Measurements from ENCODE around the gene ZSCAN26.
"Not testable (repeated sequence)": the region's sequence is repeated elsewhere in the genome, so short reads cannot be mapped to it uniquely, and the experiment has no call there.

The ZSCAN26 gene

GRCh38 chr6:28317866-28318265, 50.9 kb downstream of the ZSCAN26 start:
- not testable (repeated sequence) for H3K36me3 ChIP-seq (ENCODE audit: control insufficient read depth, insufficient read depth, low read length); H3K4me1 ChIP-seq (ENCODE audit: control insufficient read depth, insufficient read depth, low read length); H3K9me3 ChIP-seq (ENCODE audit: control insufficient read depth, insufficient read depth, low read length); H3K27me3 ChIP-seq (ENCODE audit: control insufficient read depth, insufficient read depth, low read length); H3K4me3 ChIP-seq (ENCODE audit: low read length); DNase-seq (ENCODE audit: low read depth, low spot score); H3K27ac ChIP-seq (ENCODE audit: low read length)
- WGBS (ENCODE audit: insufficient coverage, insufficient read length) = no CpG with 5 or more reads among the region's 8 CpGs

DNA sequence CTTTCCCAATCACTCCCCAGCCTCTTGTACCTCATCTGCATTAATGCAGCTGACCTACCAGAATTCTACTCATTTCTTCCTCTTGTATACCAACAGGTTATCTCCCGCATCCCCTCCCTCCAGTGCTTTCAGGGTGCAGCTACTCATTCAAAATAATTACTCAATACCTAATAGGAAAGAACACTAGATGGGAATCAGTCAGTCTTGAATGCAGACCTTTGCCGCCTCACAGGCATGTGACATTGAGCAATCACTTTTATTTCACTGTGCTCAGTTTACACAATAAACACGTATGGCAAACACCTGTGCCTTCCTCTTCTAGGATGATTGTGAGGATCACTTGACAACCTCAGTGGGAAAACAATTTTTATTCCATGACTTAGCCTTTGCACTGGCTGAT, 55.7 kb downstream of the ZSCAN26 start:
- no peak for DNase-seq (ENCODE audit: low read depth, low spot score)
- Histone ChIP-seq H3K27ac (ENCODE audit: low read length) (no peak overlapping the region), H3K27me3 (ENCODE audit: control insufficient read depth, insufficient read depth, low read length) (no peaks in the 10 kb centered on the region), H3K4me3 (ENCODE audit: low read length) (no peak overlapping the region), H3K4me1 (ENCODE audit: control insufficient read depth, insufficient read depth, low read length) (no peaks in the 10 kb centered on the region), H3K36me3 (ENCODE audit: control insufficient read depth, insufficient read depth, low read length) (peaks cover 8% of the 10 kb centered on the region; the same call in 1 of the 2 replicates), H3K9me3 (ENCODE audit: control insufficient read depth, insufficient read depth, low read length) (peaks cover 7% of the 10 kb centered on the region)
- no CpG with 5 or more reads among the region's 3 CpGs for WGBS (ENCODE audit: insufficient coverage, insufficient read length)

DNA sequence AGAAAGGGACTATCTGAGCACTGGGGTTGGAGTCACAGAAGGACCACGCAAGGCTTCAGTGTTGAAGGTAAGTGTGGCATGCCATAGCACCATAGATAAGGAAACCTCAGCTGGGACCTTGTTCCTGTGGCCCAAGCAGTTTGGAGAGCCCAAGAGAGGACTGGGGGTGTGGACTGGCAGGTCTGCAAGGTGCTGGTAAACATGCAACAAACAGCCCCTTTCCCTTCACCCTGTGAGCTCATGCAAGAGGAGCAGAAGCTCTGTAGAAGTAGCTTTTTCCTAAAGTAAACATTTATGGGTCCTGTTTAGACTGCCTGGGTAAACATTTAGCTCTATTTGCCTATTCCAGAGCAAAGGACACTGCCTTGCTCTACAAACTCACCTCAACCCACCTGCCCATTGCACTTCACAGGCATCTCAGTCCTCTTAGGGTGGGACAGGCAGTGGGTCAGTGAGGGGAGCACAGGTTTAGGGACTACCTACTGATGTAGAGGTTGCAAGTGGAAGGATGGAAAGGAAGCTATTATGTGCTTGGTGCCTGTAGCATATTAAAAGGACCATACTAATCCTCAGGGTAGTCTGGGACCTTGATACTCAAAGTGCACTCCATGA, 57.0 kb downstream of the ZSCAN26 start:
- no CpG with 5 or more reads among the region's 1 CpG for WGBS (ENCODE audit: insufficient coverage, insufficient read length)
- Histone ChIP-seq H3K27me3 (ENCODE audit: control insufficient read depth, insufficient read depth, low read length) (no peaks in the 10 kb centered on the region), H3K36me3 (ENCODE audit: control insufficient read depth, insufficient read depth, low read length) (peaks cover 8% of the 10 kb centered on the region), H3K4me3 (ENCODE audit: low read length) (no peak overlapping the region), H3K9me3 (ENCODE audit: control insufficient read depth, insufficient read depth, low read length) (peaks cover 7% of the 10 kb centered on the region), H3K27ac (ENCODE audit: low read length) (no peak overlapping the region), H3K4me1 (ENCODE audit: control insufficient read depth, insufficient read depth, low read length) (no peaks in the 10 kb centered on the region)
- no peak for DNase-seq (ENCODE audit: low read depth, low spot score)

GRCh38 chr6:28326371-28326948, 59.5 kb downstream of the ZSCAN26 start:
- H3K9me3 ChIP-seq (ENCODE audit: control insufficient read depth, insufficient read depth, low read length) = peaks cover 9% of the 10 kb centered on the region
- no peaks in the 10 kb centered on the region for H3K27me3 ChIP-seq (ENCODE audit: control insufficient read depth, insufficient read depth, low read length)
- DNase-seq (ENCODE audit: low read depth, low spot score) = no peak
- no peaks in the 10 kb centered on the region for H3K4me1 ChIP-seq (ENCODE audit: control insufficient read depth, insufficient read depth, low read length)
- H3K36me3 ChIP-seq (ENCODE audit: control insufficient read depth, insufficient read depth, low read length) = peaks cover 12% of the 10 kb centered on the region
- WGBS (ENCODE audit: insufficient coverage, insufficient read length) = no CpG with 5 or more reads among the region's 7 CpGs
- H3K27ac ChIP-seq (ENCODE audit: low read length) = no peak overlapping the region
- H3K4me3 ChIP-seq (ENCODE audit: low read length) = no peak overlapping the region

All from iPS DF 6.9 (cell line).